IPS-20b (cell line): ENCODE data around the gene NISCH.

ENCODE experiments used
- H3K27ac ChIP-seq: one replicate; pipeline ENCODE4 v1.5.1; 2013; ENCODE audit warnings: low read length
- H3K27me3 ChIP-seq: 2 replicates; pipeline ENCODE4 v1.6.1; 2013; ENCODE audit warnings: mild to moderate bottlenecking, low read length, inconsistent platforms; ENCODE audit not compliant: insufficient read depth
- H3K36me3 ChIP-seq: 2 replicates; pipeline ENCODE4 v1.6.1; 2013; ENCODE audit warnings: low read depth, mild to moderate bottlenecking, inconsistent platforms, low read length, moderate library complexity; ENCODE audit not compliant: insufficient read depth
- H3K4me1 ChIP-seq: 2 replicates; pipeline ENCODE4 v1.6.1; 2013; ENCODE audit warnings: mild to moderate bottlenecking, control low read depth, inconsistent platforms, low read length, moderate library complexity; ENCODE audit not compliant: insufficient read depth
- H3K4me3 ChIP-seq: 2 replicates; pipeline ENCODE4 v1.5.1; 2013; ENCODE audit warnings: mild to moderate bottlenecking, low read length, inconsistent platforms
- H3K9ac ChIP-seq: 2 replicates; pipeline ENCODE4 v1.6.1; 2013; ENCODE audit warnings: low read depth, mild to moderate bottlenecking, inconsistent platforms, low read length, moderate library complexity
- H3K9me3 ChIP-seq: 2 replicates; pipeline ENCODE4 v1.6.1; 2013; ENCODE audit warnings: mild to moderate bottlenecking, low read depth, low read length, inconsistent platforms; ENCODE audit not compliant: insufficient read depth

NISCH gene

GRCh38 chr3:52492059-52492458 is 36.7 kb downstream of the NISCH start:
- Histone ChIP-seq H3K36me3 (peaks cover 57% of the 10 kb centered on the region), H3K9me3 (no peaks in the 10 kb centered on the region), H3K27ac (no peak overlapping the region), H3K4me1 (no peaks in the 10 kb centered on the region), H3K9ac (no peak overlapping the region), H3K4me3 (no peak overlapping the region), H3K27me3 (no peaks in the 10 kb centered on the region)

GRCh38 chr3:52493232-52494017 is 38.0 kb downstream of the NISCH start:
- Histone ChIP-seq H3K9ac (no peak overlapping the region), H3K36me3 (peaks cover 45% of the 10 kb centered on the region), H3K4me3 (no peak overlapping the region)

GRCh38 chr3:52494445-52494844 is 39.0 kb downstream of the NISCH start:
- no peaks in the 10 kb centered on the region for H3K4me1 ChIP-seq
- no peak overlapping the region for H3K9ac ChIP-seq
- no peak overlapping the region for H3K4me3 ChIP-seq
- no peaks in the 10 kb centered on the region for H3K27me3 ChIP-seq
- no peak overlapping the region for H3K27ac ChIP-seq
- no peaks in the 10 kb centered on the region for H3K9me3 ChIP-seq
- peaks cover 36% of the 10 kb centered on the region for H3K36me3 ChIP-seq

More at GRCh38 chr3:52493232-52494017, 38.0 kb downstream of the NISCH start:
- Histone ChIP-seq H3K9me3 (no peaks in the 10 kb centered on the region), H3K27ac (no peak overlapping the region), H3K27me3 (no peaks in the 10 kb centered on the region), H3K4me1 (no peaks in the 10 kb centered on the region)

GRCh38 chr3:52494886-52495495 is 39.6 kb downstream of the NISCH start, which contains the start of gene STAB1:
STAB1 (plus strand) TSS chr3:52495338; CDS start chr3:52495414, 76 bp downstream.
- no peaks in the 10 kb centered on the region for H3K27me3 ChIP-seq
- H3K4me3 ChIP-seq = no peak within 1 kb of the TSS
- no peaks in the 10 kb centered on the region for H3K4me1 ChIP-seq
- H3K27ac ChIP-seq = no peak within 1 kb of the TSS
- peaks cover 30% of the 10 kb centered on the region for H3K36me3 ChIP-seq
- no peaks in the 10 kb centered on the region for H3K9me3 ChIP-seq
- H3K9ac ChIP-seq = no peak within 1 kb of the TSS

GRCh38 chr3:52495777-52496602 is 40.6 kb downstream of the NISCH start:
- Histone ChIP-seq H3K9me3 (no peaks in the 10 kb centered on the region), H3K9ac (no peak overlapping the region), H3K27me3 (no peaks in the 10 kb centered on the region), H3K4me3 (no peak overlapping the region), H3K36me3 (peaks cover 20% of the 10 kb centered on the region), H3K27ac (no peak overlapping the region), H3K4me1 (no peaks in the 10 kb centered on the region)

- Histone ChIP-seq H3K27ac (no peak overlapping the region), H3K36me3 (no peaks in the 10 kb centered on the region), H3K27me3 (no peaks in the 10 kb centered on the region), H3K9ac (no peak overlapping the region), H3K9me3 (no peaks in the 10 kb centered on the region), H3K4me3 (no peak overlapping the region), H3K4me1 (no peaks in the 10 kb centered on the region)
Observed at GRCh38 chr3:52498137-52499054, 43.0 kb downstream of the NISCH start.

GRCh38 chr3:52501046-52501445 is 45.6 kb downstream of the NISCH start:
- H3K4me1 ChIP-seq = no peaks in the 10 kb centered on the region
- H3K9me3 ChIP-seq = no peaks in the 10 kb centered on the region
- no peak overlapping the region for H3K27ac ChIP-seq
- no peaks in the 10 kb centered on the region for H3K36me3 ChIP-seq
- no peaks in the 10 kb centered on the region for H3K27me3 ChIP-seq
- H3K4me3 ChIP-seq = no peak overlapping the region
- no peak overlapping the region for H3K9ac ChIP-seq

GRCh38 chr3:52502001-52502400 is 46.6 kb downstream of the NISCH start:
- H3K9me3 ChIP-seq = no peaks in the 10 kb centered on the region
- no peak overlapping the region for H3K4me3 ChIP-seq
- H3K27ac ChIP-seq = no peak overlapping the region
- no peaks in the 10 kb centered on the region for H3K4me1 ChIP-seq
- no peaks in the 10 kb centered on the region for H3K36me3 ChIP-seq
- H3K27me3 ChIP-seq = no peaks in the 10 kb centered on the region
- H3K9ac ChIP-seq = no peak overlapping the region

GRCh38 chr3:52502808-52503350 is 47.5 kb downstream of the NISCH start:
- no peaks in the 10 kb centered on the region for H3K4me1 ChIP-seq
- no peaks in the 10 kb centered on the region for H3K36me3 ChIP-seq
- no peak overlapping the region for H3K27ac ChIP-seq
- no peaks in the 10 kb centered on the region for H3K27me3 ChIP-seq
- H3K4me3 ChIP-seq = no peak overlapping the region
- H3K9ac ChIP-seq = no peak overlapping the region
- no peaks in the 10 kb centered on the region for H3K9me3 ChIP-seq

- no peak overlapping the region for H3K27ac ChIP-seq
- H3K4me3 ChIP-seq = no peak overlapping the region
- no peak overlapping the region for H3K9ac ChIP-seq
- H3K36me3 ChIP-seq = no peaks in the 10 kb centered on the region
- no peaks in the 10 kb centered on the region for H3K4me1 ChIP-seq
- no peaks in the 10 kb centered on the region for H3K9me3 ChIP-seq
- H3K27me3 ChIP-seq = no peaks in the 10 kb centered on the region
Observed at GRCh38 chr3:52503788-52504424, 48.5 kb downstream of the NISCH start.
